ENCODE data around the gene SIRPG.

- TF ChIP-seq CTCF (IDR thresholded peaks at IDR 0.05) (no peak), POLR2A (IDR thresholded peaks at IDR 0.05) (no peak)
Measured at GRCh38 chr20:1651268-1652058, 6.1 kb downstream of the SIRPG start.

Data from heart left ventricle (tissue), 13 donors.